HCT116 (cell line): Measurements from ENCODE around the gene SECISBP2. TPM values are rescaled to one million over a fixed set of nuclear protein-coding genes. Genes with fewer than 3 reads are reported as not detected.

Experiments
- ATAC-seq: fragments of 200-7000 bp; cut with Tn5 transposase; 2 replicates; pipeline ENCODE4 v1.9.1; 2020; ENCODE audit warnings: mild to moderate bottlenecking, moderate library complexity
- BruUV-seq: library from RNA; stranded (reverse); fragments of 400-500 nt; replicated peaks from 2 replicates; lab custom pipeline; 2021; lab: Mats Ljungman, UMichigan
- CTCF ChIA-PET: fragments of 300-600 bp; sonication (Branson Sonifier 250); formaldehyde crosslinking; loops from one replicate; lab custom pipeline; 2021; ENCODE audit warnings: antibody characterized with exemption; lab: Charles Lee
- POLR2A ChIA-PET: fragments of 300-600, 350-600 bp; sonication (Branson Sonifier 250); formaldehyde crosslinking; loops from one replicate; lab custom pipeline; 2021; ENCODE audit warnings: antibody characterized with exemption; lab: Charles Lee
- RAD21 ChIA-PET, 2 experiments: fragments of 300-600 bp; sonication (Branson Sonifier 250); formaldehyde crosslinking; loops; one replicate each; lab custom pipeline; 2023; ENCODE audit warnings: low total read pairs in 2 of 2; ENCODE audit not compliant: uncharacterized antibody in 2 of 2, unreplicated experiment in 2 of 2, low non-redundant PET in 1 of 2; lab: Charles Lee
- DNase-seq: peaks from one replicate; pipeline ENCODE4 v3.0.0-alpha.2; 2010; ENCODE audit warnings: low read depth, low spot score
- H2AFZ ChIP-seq: fragments of 200-600 bp; shearing (Covaris generic), sonication (generic); 2 replicates; pipeline ENCODE4 v1.6.1; 2017; ENCODE audit warnings: low read depth, mixed run types, mixed read lengths, antibody characterized with exemption, low read length; ENCODE audit not compliant: poor library complexity, severe bottlenecking
- H3K27ac ChIP-seq: 2 replicates; pipeline ENCODE4 v1.5.1; 2012; ENCODE audit warnings: low read depth, low read length
- H3K27me3 ChIP-seq: fragments of 200-600 bp; sonication (generic); 2 replicates; pipeline ENCODE4 v1.6.1; 2016; ENCODE audit warnings: mixed run types, low read length, mixed read lengths; ENCODE audit not compliant: insufficient read depth
- H3K36me3 ChIP-seq, 2 experiments: fragments of 200-500 bp in 1 of 2; fragments of 200-600 bp in 1 of 2; sonication (Bioruptor generic) in 1 of 2; sonication (generic) in 1 of 2; 2 replicates each; pipeline versions ENCODE4 v1.5.1 to v1.6.1; 2014 to 2016; ENCODE audit warnings: low read length in 2 of 2, inconsistent platforms in 1 of 2, mixed read lengths in 1 of 2, mixed run types in 1 of 2; ENCODE audit not compliant: insufficient read depth in 2 of 2, control insufficient read depth in 1 of 2
- H3K4me1 ChIP-seq, 2 experiments: fragments of 200-600 bp in 1 of 2; sonication (generic) in 1 of 2; 2 replicates each; pipeline versions ENCODE4 v1.5.1 to v1.6.1; 2012 to 2017; ENCODE audit warnings: low read length in 2 of 2, inconsistent platforms in 1 of 2, mild to moderate bottlenecking in 1 of 2, mixed read lengths in 1 of 2, mixed run types in 1 of 2, moderate library complexity in 1 of 2; ENCODE audit not compliant: insufficient read depth in 2 of 2, control insufficient read depth in 1 of 2
- H3K4me2 ChIP-seq: fragments of 200-600 bp; sonication (generic); 2 replicates; pipeline ENCODE4 v1.6.1; 2017; ENCODE audit warnings: mixed run types, low read length, mixed read lengths
- H3K4me3 ChIP-seq, 2 experiments: fragments of 200-600 bp in 1 of 2; sonication (generic) in 1 of 2; replicated peaks in 1 of 2; 2 replicates each; pipeline ENCODE4 v1.5.1; 2011 to 2016; ENCODE audit warnings: low read length in 2 of 2, control low read depth in 1 of 2, low read depth in 1 of 2, mild to moderate bottlenecking in 1 of 2, mixed read lengths in 1 of 2, mixed run types in 1 of 2
- H3K79me2 ChIP-seq: fragments of 200-600 bp; sonication (generic); 2 replicates; pipeline ENCODE4 v1.6.1; 2017; ENCODE audit warnings: mild to moderate bottlenecking, mixed run types, low read length, moderate library complexity, mixed read lengths; ENCODE audit not compliant: insufficient read depth
- H3K9ac ChIP-seq: fragments of 200-600 bp; sonication (generic); 2 replicates; pipeline ENCODE4 v1.6.1; 2016; ENCODE audit warnings: low read length, mixed read lengths
- H3K9me2 ChIP-seq: fragments of 200-600 bp; sonication (generic), shearing (Covaris generic); 2 replicates; pipeline ENCODE4 v1.6.1; 2017; ENCODE audit warnings: mixed run types, mild to moderate bottlenecking, moderate library complexity; ENCODE audit not compliant: insufficient read depth
- H3K9me3 ChIP-seq, 2 experiments: fragments of 200-500 bp in 1 of 2; fragments of 200-600 bp in 1 of 2; sonication (Bioruptor generic) in 1 of 2; sonication (generic) in 1 of 2; 2 replicates each; pipeline ENCODE4 v1.6.1; 2014 to 2017; ENCODE audit warnings: low read length in 2 of 2, mixed read lengths in 2 of 2, inconsistent platforms in 1 of 2, low read depth in 1 of 2, mild to moderate bottlenecking in 1 of 2, mixed run types in 1 of 2, moderate library complexity in 1 of 2; ENCODE audit not compliant: control insufficient read depth in 1 of 2, insufficient read depth in 1 of 2
- H4K20me1 ChIP-seq: fragments of 200-600 bp; sonication (generic), shearing (Covaris generic); 2 replicates; pipeline ENCODE4 v1.6.1; 2017; ENCODE audit warnings: mixed run types, mild to moderate bottlenecking, moderate library complexity; ENCODE audit not compliant: insufficient read depth
- CEBPB ChIP-seq: IDR thresholded peaks from 2 replicates; pipeline ENCODE4 v1.6.1; 2012; ENCODE audit warnings: low read depth
- EGR1 ChIP-seq: IDR thresholded peaks from 2 replicates; pipeline ENCODE4 v1.6.1; 2012; ENCODE audit warnings: low read depth
- ELF1 ChIP-seq: IDR thresholded peaks from 2 replicates; pipeline ENCODE4 v1.6.1; 2012; ENCODE audit warnings: low read depth, borderline replicate concordance
- EZH2 ChIP-seq: fragments of 200-600 bp; sonication (generic); IDR thresholded peaks from 2 replicates; pipeline ENCODE4 v1.6.1; 2017; ENCODE audit warnings: antibody characterized with exemption, mixed run types
- EZH2phosphoT487 ChIP-seq: fragments of 200-600 bp; IDR thresholded peaks from 2 replicates; pipeline ENCODE4 v1.6.1; 2018; ENCODE audit warnings: antibody characterized with exemption, borderline replicate concordance
- FOSL1 ChIP-seq: IDR thresholded peaks from 2 replicates; pipeline ENCODE4 v1.6.1; 2012; ENCODE audit warnings: low read depth
- POLR2AphosphoS5 ChIP-seq: IDR thresholded peaks from 2 replicates; pipeline ENCODE4 v1.6.1; 2011; ENCODE audit warnings: mild to moderate bottlenecking, low read depth, low read length, moderate library complexity
- RAD21 ChIP-seq: IDR thresholded peaks from 2 replicates; pipeline ENCODE4 v1.6.1; 2012; ENCODE audit warnings: low read depth, mild to moderate bottlenecking
- SIN3A ChIP-seq: IDR thresholded peaks from 2 replicates; pipeline ENCODE4 v1.6.1; 2012; ENCODE audit warnings: low read depth
- SP1 ChIP-seq: IDR thresholded peaks from 2 replicates; pipeline ENCODE4 v1.6.1; 2012; ENCODE audit warnings: low read depth
- TCF7L2 ChIP-seq: IDR thresholded peaks from 2 replicates; pipeline ENCODE4 v1.7.0; 2011; ENCODE audit warnings: borderline replicate concordance, inconsistent platforms; ENCODE audit not compliant: insufficient read depth, insufficient read length; ENCODE audit errors: extremely low read depth
- YY1 ChIP-seq: IDR thresholded peaks from 2 replicates; pipeline ENCODE4 v1.6.1; 2011; ENCODE audit warnings: low read length, low read depth, moderate library complexity, mild to moderate bottlenecking; ENCODE audit not compliant: insufficient replicate concordance; ENCODE audit errors: extremely low read depth
- ZFX ChIP-seq: fragments of 450-650 bp; IDR thresholded peaks from 2 replicates; pipeline ENCODE4 v1.6.1; 2017
- ZNF274 ChIP-seq: fragments of 200-500 bp; sonication (Bioruptor generic); IDR thresholded peaks from 2 replicates; pipeline ENCODE4 v1.6.1; 2014; ENCODE audit warnings: mild to moderate bottlenecking, low read depth, low read length, inconsistent platforms
- intact Hi-C: fragments of 100-400 bp; cut with micrococcal nuclease; formaldehyde crosslinking; loops from 2 replicates; pipeline ENCODE4 v1.10.0; 2022
- total RNA-seq: library from RNA; stranded (reverse); gene quantifications from one replicate; pipeline ENCODE4 v1.2.1, GENCODE V29; 2021; ENCODE audit not compliant: unreplicated experiment

The SECISBP2 gene
- total RNA-seq, 1 experiment from 2014 or later, result 41.6 TPM

GRCh38 chr9:89397471-89397870 lies 79.2 kb downstream of the SECISBP2 start:
- no peak overlapping the region for H3K27ac ChIP-seq
- TF ChIP-seq YY1 (no peak), FOSL1 (no peak), RAD21 (no peak), EZH2phosphoT487 (no peak), SP1 (no peak), CEBPB (no peak), POLR2AphosphoS5 (no peak), SIN3A (no peak), ELF1 (no peak)
- no TSS peak for BruUV-seq
- ChIA-PET CTCF (no interaction called here), POLR2A (no interaction called here), RAD21 (no interaction called here)
- H3K9me3 ChIP-seq, result no peaks in the 10 kb centered on the region
- ATAC-seq (no peak), DNase-seq (no peak)
- no peak overlapping the region for H2AFZ ChIP-seq
- no peaks in the 10 kb centered on the region for H3K27me3 ChIP-seq
- H3K4me1 ChIP-seq, result no peaks in the 10 kb centered on the region
- H3K4me2 ChIP-seq, result no peak overlapping the region
- H3K79me2 ChIP-seq, result no peaks in the 10 kb centered on the region
- no peaks in the 10 kb centered on the region for H4K20me1 ChIP-seq
- no peak overlapping the region for H3K9ac ChIP-seq
- peaks cover 2 to 3% of the 10 kb centered on the region in 2 experiments; a peak in 2 of 4 replicates for H3K36me3 ChIP-seq
- H3K9me2 ChIP-seq, result no peaks in the 10 kb centered on the region
- H3K4me3 ChIP-seq, result no peak overlapping the region
- intact Hi-C loops, result no loop called here

GRCh38 chr9:89398621-89399020 lies 80.3 kb downstream of the SECISBP2 start:
- no peak for TF ChIP-seq ZFX
- no peak for TF ChIP-seq FOSL1
- no peak for TF ChIP-seq ZNF274
- TF ChIP-seq EGR1, result no peak
- no peak for TF ChIP-seq TCF7L2
- no peak for TF ChIP-seq POLR2AphosphoS5
- no peak for TF ChIP-seq EZH2
- TF ChIP-seq ELF1, result no peak
- no peaks in the 10 kb centered on the region for H3K9me3 ChIP-seq
- ATAC-seq (no peak), DNase-seq (no peak)
- no TSS peak for BruUV-seq
- H3K9ac ChIP-seq, result no peak overlapping the region
- H3K9me2 ChIP-seq, result no peaks in the 10 kb centered on the region
- no peaks in the 10 kb centered on the region for H3K79me2 ChIP-seq
- H3K4me1 ChIP-seq, result no peaks in the 10 kb centered on the region
- no peaks in the 10 kb centered on the region for H4K20me1 ChIP-seq
- no peak overlapping the region for H3K27ac ChIP-seq
- H3K4me2 ChIP-seq, result no peak overlapping the region
- no peaks in the 10 kb centered on the region for H3K27me3 ChIP-seq
- ChIA-PET POLR2A (no interaction called here), RAD21 (no interaction called here), CTCF (no interaction called here)
- H3K36me3 ChIP-seq, result no peaks in the 10 kb centered on the region
- intact Hi-C loops, result no loop called here
- H3K4me3 ChIP-seq, result no peak overlapping the region
- no peak overlapping the region for H2AFZ ChIP-seq
